Activated T-helper 2 cell treated with anti-CD3 and anti-CD28 coated beads, Interferon-gamma antibody, Interleukin-2, Interleukin-4, amounts not matched to agents 10 μg/mL and 5 μg/mL and 100 μg/mL, durations not matched to agents 14 hours and 24 hours and 36 hours (primary cell): ENCODE measurements around the gene ANXA3. TPM values are rescaled to one million over a fixed set of nuclear protein-coding genes. Genes with fewer than 3 reads are reported as not detected.

Source experiments
- DNase-seq: peaks from one replicate; pipeline ENCODE4 v3.0.0; 2021; ENCODE audit warnings: low spot score
- H3K27ac Mint-ChIP-seq: one replicate; pipeline ENCODE4 v1.8.0; 2021; ENCODE audit warnings: mixed read lengths
- H3K27me3 Mint-ChIP-seq: one replicate; pipeline ENCODE4 v1.8.0; 2021; ENCODE audit warnings: low read depth, mixed read lengths
- H3K36me3 Mint-ChIP-seq: one replicate; pipeline ENCODE4 v1.8.0; 2021; ENCODE audit warnings: low read depth, mixed read lengths
- H3K4me1 Mint-ChIP-seq: one replicate; pipeline ENCODE4 v1.8.0; 2021; ENCODE audit warnings: low read depth, mixed read lengths
- H3K4me3 Mint-ChIP-seq: one replicate; pipeline ENCODE4 v1.8.0; 2021; ENCODE audit warnings: low read depth, mild to moderate bottlenecking, moderate library complexity, mixed read lengths
- H3K9me3 Mint-ChIP-seq: one replicate; pipeline ENCODE4 v1.8.0; 2021; ENCODE audit warnings: mixed read lengths
- intact Hi-C: fragments of 100-400 bp; cut with micrococcal nuclease; formaldehyde crosslinking; loops from one replicate; pipeline ENCODE4 v1.15.1; 2023
- total RNA-seq: library from RNA; stranded (reverse); gene quantifications from 2 replicates; pipeline ENCODE4 v1.2.3, GENCODE V29; 2022

The ANXA3 gene
- total RNA-seq, 1 donor from 2014 or later: not detected

DNA sequence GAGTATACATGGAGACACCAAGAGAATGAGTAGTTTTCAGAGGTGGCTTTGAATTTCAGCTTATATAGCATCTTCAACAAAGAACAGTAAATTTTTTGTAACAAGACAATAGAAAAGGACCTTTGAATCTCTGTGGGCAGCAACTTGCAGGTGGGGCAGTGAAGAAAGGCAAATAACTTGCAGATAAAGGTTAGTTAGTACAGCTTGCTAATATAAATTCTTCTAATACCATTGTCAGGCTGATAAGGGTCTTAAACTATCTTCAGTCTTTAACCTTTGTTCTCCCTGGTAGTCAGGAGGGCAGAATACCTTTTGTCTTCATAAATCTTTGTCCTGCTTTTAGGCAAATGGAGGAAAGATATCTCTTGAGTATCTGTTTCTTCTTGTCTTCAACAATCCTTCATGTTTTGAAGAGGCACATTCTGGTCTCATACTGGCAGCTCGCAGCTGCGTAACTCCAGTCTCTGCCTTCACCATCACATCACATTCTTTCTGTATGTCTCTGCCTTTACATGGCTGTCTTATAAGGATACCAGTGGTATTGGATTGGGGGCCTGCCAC, 16.0 kb downstream of the ANXA3 start:
- no peaks in the 10 kb centered on the region for H3K4me1 Mint-ChIP-seq
- intact Hi-C loops: no loop called here
- H3K4me3 Mint-ChIP-seq: no peak overlapping the region
- DNase-seq: no peak
- no peaks in the 10 kb centered on the region for H3K9me3 Mint-ChIP-seq
- peaks cover 28% of the 10 kb centered on the region for H3K27me3 Mint-ChIP-seq
- no peaks in the 10 kb centered on the region for H3K36me3 Mint-ChIP-seq
- H3K27ac Mint-ChIP-seq: no peak overlapping the region

DNA sequence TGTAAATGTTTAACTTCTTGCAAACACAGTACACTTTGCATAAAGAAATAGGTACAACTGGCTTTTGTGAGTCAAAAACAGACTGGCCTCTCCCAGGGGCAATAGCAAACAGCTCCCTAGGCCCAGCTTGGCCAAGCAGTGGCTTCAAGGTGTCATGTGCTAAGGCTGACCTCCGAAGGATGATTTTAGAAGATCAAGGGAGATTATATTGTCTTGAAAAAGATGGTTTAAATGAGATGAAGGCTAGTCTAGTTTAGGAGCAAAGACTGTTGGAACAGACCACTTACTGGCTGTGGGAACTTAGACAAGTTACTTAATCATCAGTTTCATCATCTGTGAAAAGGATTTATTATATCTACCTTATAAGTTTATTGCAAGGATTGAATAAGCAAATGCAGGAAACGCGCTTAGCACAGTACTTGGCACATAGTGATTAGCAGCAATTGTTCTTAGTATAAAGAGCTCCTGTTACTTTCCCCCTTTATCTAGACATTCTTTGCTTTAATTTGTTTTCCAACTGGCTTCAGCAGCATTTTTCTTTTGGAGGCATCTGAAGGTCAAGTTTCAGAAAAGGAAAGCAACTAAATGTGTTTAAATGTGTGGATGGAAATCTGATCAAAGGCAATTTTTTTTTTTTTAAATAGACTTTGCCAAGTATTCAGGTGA, 17.2 kb downstream of the ANXA3 start:
- H3K4me1 Mint-ChIP-seq: no peaks in the 10 kb centered on the region
- H3K27ac Mint-ChIP-seq: no peak overlapping the region
- peaks cover 26% of the 10 kb centered on the region for H3K27me3 Mint-ChIP-seq
- H3K4me3 Mint-ChIP-seq: no peak overlapping the region
- no peaks in the 10 kb centered on the region for H3K36me3 Mint-ChIP-seq
- DNase-seq: no peak
- intact Hi-C loops: no loop called here
- no peaks in the 10 kb centered on the region for H3K9me3 Mint-ChIP-seq

DNA sequence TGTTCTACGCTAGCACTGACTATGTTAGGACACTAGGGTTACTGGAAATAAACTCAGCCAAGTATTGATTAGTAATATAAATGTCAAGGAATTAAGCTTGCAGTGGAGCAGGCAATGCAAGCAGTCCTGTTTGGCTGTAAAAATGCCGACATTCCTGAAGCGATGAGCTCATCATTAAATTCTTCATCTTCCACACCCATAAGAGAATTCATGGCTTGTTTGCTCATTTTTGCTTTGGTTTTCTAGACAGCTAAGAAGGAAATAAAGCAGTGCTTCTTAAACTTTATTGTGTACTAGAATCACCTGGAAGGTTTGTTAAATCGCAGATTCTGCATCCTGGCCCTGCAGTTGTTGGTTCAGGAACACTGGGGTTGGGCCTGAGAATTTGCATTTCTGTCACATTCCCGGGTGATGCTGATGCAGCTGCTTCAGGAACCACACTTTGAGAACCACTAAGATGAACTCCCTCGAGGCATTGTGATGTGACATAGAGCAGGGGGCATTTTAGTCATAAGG, 17.8 kb downstream of the ANXA3 start:
- Mint-ChIP-seq H3K9me3 (no peaks in the 10 kb centered on the region), H3K4me3 (no peak overlapping the region), H3K27ac (no peak overlapping the region), H3K4me1 (no peaks in the 10 kb centered on the region), H3K36me3 (no peaks in the 10 kb centered on the region), H3K27me3 (peaks cover 24% of the 10 kb centered on the region)
- intact Hi-C loops: no loop called here
- DNase-seq: no peak

DNA sequence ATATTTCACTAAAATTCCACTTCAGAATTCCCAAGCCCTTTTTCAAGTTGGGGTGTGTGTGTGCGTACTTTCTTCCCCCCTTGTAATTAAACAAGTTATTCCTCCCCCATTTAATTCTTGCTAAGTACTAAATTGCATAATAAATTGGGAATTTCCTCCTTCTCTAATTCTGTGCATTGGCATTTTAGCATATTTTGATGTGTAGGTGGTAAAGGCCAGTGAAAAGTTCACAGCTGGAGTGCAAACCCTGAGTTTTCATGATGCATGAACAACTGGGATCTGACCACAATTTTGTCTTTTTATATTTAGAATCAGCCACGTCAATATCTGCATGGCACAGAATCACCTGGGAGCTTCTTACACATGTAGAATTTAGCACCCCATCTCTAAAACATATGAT, 18.5 kb downstream of the ANXA3 start:
- Mint-ChIP-seq H3K4me1 (no peaks in the 10 kb centered on the region), H3K27ac (no peak overlapping the region), H3K4me3 (no peak overlapping the region), H3K36me3 (no peaks in the 10 kb centered on the region), H3K9me3 (no peaks in the 10 kb centered on the region), H3K27me3 (peaks cover 20% of the 10 kb centered on the region)
- DNase-seq: no peak
- intact Hi-C loops: no loop called here

DNA sequence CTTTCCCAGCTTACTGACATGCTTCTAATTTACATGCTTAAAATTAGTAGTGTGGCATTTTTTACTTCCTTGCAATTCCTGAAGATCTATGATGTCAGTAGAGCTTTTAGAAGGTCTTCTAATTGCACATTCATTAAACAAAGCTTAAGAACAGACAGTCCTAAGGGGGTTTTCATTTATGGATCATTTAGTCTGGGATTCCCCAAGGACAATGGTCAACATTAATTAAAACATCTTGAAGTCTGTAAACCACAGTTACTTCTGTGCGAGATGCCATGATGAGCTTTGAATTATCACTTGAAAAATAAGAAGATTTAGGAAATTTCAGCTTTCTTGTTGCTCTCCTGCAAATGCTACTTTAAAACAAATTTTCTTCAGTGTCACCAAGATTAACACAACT, 20.2 kb downstream of the ANXA3 start:
- Mint-ChIP-seq H3K9me3 (no peaks in the 10 kb centered on the region), H3K36me3 (no peaks in the 10 kb centered on the region), H3K4me1 (no peaks in the 10 kb centered on the region), H3K27ac (no peak overlapping the region), H3K4me3 (no peak overlapping the region), H3K27me3 (peaks cover 24% of the 10 kb centered on the region)
- intact Hi-C loops: no loop called here
- no peak for DNase-seq

DNA sequence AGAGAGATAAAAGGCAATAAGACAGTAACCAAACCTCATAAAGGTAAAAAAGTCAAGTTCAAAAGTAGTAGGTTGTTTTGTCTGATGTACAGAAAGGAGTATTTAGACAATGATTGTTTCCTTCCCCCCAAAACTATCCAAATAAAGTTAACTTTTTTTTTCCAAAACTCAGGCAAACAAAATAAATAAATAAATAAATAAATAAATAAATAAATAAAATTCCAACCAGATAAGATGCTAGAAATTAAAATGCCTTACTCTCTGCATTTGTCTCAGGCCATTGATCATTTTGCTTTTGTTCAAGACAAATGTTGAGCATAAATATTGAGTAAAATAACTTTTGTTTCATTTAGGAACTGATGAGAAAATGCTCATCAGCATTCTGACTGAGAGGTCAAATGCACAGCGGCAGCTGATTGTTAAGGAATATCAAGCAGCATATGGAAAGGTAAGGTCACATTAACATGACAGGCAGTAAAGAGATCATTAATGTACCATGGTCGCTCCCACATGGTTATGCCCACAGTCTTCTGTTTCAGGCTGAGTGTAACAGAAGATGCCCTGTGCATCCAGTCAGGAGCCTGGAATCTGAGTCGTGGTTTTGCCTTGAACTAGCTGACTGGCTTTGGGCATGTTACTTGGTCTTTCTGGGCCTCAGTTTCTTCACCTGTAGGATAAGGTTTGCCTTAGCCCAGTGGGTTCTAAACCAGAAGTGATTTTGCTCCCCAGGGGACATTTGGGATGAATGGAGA, 27.3 kb downstream of the ANXA3 start:
- DNase-seq: no peak
- Mint-ChIP-seq H3K4me3 (no peak overlapping the region), H3K36me3 (no peaks in the 10 kb centered on the region), H3K4me1 (no peaks in the 10 kb centered on the region), H3K27me3 (peaks cover 13% of the 10 kb centered on the region), H3K9me3 (no peaks in the 10 kb centered on the region), H3K27ac (no peak overlapping the region)
- intact Hi-C loops: no loop called here

DNA sequence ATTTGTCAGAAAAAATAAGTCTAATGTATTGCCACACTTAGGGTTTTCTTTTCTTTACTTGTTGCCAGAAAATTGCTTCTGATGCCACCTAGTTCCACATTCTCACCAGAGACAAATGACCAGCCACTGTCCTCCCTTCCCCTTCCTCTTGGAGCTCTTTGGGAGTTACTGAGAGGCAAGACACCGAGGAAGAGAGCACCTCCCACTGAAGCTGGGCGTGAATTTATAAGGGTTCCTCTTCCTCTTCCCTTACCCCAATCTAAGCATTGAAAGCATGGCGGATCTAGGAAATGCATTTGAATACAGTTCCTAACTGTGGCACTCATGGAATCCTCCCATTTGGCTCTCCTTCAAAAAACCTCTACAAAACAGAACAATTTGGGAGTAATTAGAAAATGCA, 30.0 kb downstream of the ANXA3 start:
- H3K27me3 Mint-ChIP-seq: peaks cover 7% of the 10 kb centered on the region
- H3K4me3 Mint-ChIP-seq: no peak overlapping the region
- H3K4me1 Mint-ChIP-seq: peaks cover 2% of the 10 kb centered on the region
- H3K36me3 Mint-ChIP-seq: no peaks in the 10 kb centered on the region
- no peak for DNase-seq
- H3K9me3 Mint-ChIP-seq: no peaks in the 10 kb centered on the region
- intact Hi-C loops: loop anchor here (5.0 kb wide), 1 partner anchor 1884 kb away; no protein-coding TSS in a partner anchor
- no peak overlapping the region for H3K27ac Mint-ChIP-seq

DNA sequence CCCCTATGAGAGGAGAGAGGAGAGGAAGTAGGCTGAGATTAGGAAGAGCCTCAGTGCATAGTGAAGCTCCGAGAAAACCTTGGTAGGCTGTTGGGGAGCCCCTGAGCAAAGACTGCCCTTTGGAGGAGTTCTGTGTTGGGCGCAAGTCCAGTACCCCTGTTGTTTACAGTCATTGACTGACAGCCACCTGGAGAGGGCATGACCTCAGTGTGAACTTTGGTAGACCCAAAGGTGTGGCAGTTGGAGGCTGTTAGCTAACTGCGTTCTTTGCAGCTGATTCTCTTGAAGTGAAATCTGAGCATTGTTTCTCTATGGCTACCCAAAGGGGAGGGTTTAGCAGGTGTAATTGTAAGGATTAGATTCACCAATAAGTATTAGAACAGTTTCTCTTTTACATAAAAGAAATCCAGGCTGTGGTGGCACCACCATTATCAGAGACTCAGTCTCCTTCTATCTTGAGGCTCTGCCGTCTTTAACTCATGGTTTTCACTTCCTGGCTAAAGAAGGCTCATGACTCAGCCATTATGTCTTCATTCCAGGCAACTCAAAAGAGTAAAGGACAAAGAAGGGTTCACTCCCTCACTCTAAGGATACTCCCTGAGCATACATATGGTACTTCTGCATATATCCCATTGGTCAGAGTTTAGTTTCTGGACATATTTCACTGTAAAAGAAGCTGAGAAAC, 33.4 kb downstream of the ANXA3 start:
- H3K27me3 Mint-ChIP-seq: peaks cover 15% of the 10 kb centered on the region
- intact Hi-C loops: loop anchor here (5.0 kb wide), 1 partner anchor 1888 kb away; no protein-coding TSS in a partner anchor
- peaks cover 2% of the 10 kb centered on the region for H3K4me1 Mint-ChIP-seq
- no peaks in the 10 kb centered on the region for H3K36me3 Mint-ChIP-seq
- H3K27ac Mint-ChIP-seq: no peak overlapping the region
- DNase-seq: no peak
- no peaks in the 10 kb centered on the region for H3K9me3 Mint-ChIP-seq
- no peak overlapping the region for H3K4me3 Mint-ChIP-seq

DNA sequence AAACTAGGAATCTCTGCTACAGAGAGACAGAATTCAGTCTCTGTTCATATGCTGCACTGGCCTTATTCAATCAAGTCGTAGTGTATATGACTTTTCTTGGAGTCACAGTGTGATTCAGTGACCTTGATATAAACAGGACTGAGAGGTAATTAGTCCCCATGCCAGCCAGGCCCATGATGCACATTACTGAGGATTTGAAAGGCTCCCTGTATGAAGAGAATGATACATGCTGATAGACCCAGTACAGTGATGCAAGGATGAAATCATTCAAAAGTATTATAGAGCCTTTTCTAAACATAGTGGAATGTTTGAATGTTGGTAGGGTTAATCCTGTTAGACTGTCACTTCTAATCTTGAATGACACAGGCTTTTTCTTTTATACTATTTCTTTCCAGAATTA, 34.1 kb downstream of the ANXA3 start:
- intact Hi-C loops: no loop called here
- Mint-ChIP-seq H3K27ac (no peak overlapping the region), H3K27me3 (peaks cover 14% of the 10 kb centered on the region), H3K9me3 (no peaks in the 10 kb centered on the region), H3K4me1 (peaks cover 2% of the 10 kb centered on the region), H3K4me3 (no peak overlapping the region), H3K36me3 (no peaks in the 10 kb centered on the region)
- DNase-seq: no peak

DNA sequence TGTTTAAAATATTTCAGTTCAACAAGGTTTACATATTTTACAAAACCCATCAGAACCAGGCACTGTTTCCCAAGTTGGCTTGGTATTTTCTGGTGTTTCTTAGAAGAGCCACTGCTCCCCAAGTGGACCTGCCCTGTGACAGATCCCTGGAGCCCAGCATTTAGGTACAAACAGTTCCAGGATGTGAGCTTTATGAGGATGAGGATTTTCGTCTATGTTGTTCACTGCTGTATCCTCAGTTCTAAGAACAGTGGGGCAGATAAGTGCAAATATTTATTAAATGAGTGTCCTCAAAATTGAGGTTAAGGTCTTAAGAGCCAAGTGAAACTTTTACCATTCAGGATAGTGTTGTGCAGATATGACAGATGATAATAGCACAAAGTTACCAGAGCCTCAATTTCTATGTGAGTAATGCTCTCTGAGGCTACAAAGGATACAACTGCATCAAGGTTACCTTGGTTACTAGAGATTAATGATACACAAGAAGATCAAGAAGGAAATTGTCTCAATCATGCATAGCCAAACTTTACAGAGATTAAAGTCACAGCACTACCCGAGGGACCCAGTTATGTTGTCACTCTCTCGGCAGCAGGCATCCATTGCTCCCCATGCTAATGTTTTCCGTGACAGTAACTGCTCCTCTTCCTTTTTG, 37.5 kb downstream of the ANXA3 start:
- Mint-ChIP-seq H3K9me3 (no peaks in the 10 kb centered on the region), H3K27ac (no peak overlapping the region), H3K36me3 (no peaks in the 10 kb centered on the region), H3K4me1 (peaks cover 2% of the 10 kb centered on the region), H3K4me3 (no peak overlapping the region), H3K27me3 (peaks cover 8% of the 10 kb centered on the region)
- no peak for DNase-seq
- intact Hi-C loops: no loop called here

DNA sequence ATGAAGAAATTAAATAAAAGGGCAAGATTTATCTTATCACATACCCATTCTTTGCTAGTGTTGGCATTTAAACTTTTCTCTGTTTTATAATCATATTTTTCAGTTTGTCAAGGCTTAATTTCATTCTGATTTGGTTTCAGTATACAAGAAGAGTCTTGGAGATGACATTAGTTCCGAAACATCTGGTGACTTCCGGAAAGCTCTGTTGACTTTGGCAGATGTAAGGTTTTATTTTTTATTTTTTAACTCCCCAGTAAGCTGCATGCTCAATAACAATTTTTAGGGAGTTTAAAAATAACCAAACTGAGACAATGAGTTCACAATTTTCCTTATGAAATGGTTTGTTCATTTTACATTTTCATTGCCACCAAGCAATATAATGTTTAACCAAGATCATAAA, 39.8 kb downstream of the ANXA3 start:
- H3K36me3 Mint-ChIP-seq: no peaks in the 10 kb centered on the region
- H3K27ac Mint-ChIP-seq: no peak overlapping the region
- no peaks in the 10 kb centered on the region for H3K9me3 Mint-ChIP-seq
- H3K4me3 Mint-ChIP-seq: no peak overlapping the region
- no peak for DNase-seq
- intact Hi-C loops: loop anchor here (5.0 kb wide), 1 partner anchor 271 kb away; no protein-coding TSS in a partner anchor
- no peaks in the 10 kb centered on the region for H3K4me1 Mint-ChIP-seq
- H3K27me3 Mint-ChIP-seq: peaks cover 16% of the 10 kb centered on the region

DNA sequence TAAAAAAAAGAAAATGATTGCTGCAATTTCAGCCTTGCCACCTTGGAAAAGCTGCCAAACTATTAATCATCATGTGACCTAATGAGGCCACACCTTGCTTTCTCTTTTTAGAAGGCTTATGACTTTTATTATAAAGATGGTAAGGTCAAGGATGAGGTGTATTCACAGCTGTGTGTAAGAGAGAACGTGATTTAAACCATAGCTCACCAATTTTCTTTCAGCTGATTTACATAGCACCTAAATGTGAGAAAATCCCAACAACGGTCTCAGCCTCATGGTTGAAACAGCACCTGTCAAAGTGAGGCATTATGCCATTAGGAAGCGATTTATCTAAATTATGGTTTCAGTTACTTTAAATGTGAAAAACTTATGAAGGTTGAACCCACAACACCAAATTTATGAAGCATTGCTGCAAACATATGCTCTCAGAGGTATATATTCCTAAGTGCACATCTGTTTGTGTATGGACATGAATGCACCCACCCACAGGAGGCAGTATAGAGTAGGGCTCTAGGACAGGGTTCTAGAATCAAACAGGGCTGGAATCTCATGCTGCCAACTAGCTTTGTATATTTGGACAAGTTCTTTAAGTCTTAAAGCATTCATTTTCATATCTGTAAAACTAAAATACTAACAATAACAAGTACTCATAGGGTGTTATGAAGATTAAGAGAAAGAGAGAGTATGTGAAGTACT, 40.7 kb downstream of the ANXA3 start:
- H3K27ac Mint-ChIP-seq: no peak overlapping the region
- no peaks in the 10 kb centered on the region for H3K9me3 Mint-ChIP-seq
- H3K4me1 Mint-ChIP-seq: no peaks in the 10 kb centered on the region
- no peak overlapping the region for H3K4me3 Mint-ChIP-seq
- peaks cover 16% of the 10 kb centered on the region for H3K27me3 Mint-ChIP-seq
- H3K36me3 Mint-ChIP-seq: no peaks in the 10 kb centered on the region
- intact Hi-C loops: loop anchor here (5.0 kb wide), 1 partner anchor 270 kb away; no protein-coding TSS in a partner anchor
- no peak for DNase-seq
